ENCODE measurements around the gene RBM25.

RBM25 gene

DNA sequence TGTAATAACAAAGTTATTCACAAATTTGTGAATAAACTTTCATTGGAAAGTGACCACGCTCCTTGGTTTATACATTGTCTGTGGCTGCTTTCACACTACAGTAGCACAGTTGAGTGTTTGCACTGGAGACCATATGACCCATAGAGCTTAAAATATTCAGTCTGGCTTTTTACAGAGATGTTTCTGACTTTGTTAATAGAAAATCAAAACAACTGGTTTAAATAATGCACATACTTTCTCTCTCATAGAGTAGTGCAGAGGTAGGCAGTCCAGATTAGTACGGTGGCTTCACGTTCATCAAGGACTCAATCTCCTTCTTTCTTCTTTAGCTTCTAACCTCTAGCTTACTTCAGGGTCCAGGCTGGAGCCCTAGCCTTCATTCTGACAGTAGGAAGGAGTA, 114.2 kb downstream of the RBM25 start:
- Mint-ChIP-seq H3K4me1 (peaks cover 6% of the 10 kb centered on the region), H3K27me3 (no peaks in the 10 kb centered on the region), H3K4me3 (no peak overlapping the region), H3K9me3 (no peaks in the 10 kb centered on the region), H3K27ac (no peak overlapping the region)
- DNase-seq (no peak), ATAC-seq (no peak)

DNA sequence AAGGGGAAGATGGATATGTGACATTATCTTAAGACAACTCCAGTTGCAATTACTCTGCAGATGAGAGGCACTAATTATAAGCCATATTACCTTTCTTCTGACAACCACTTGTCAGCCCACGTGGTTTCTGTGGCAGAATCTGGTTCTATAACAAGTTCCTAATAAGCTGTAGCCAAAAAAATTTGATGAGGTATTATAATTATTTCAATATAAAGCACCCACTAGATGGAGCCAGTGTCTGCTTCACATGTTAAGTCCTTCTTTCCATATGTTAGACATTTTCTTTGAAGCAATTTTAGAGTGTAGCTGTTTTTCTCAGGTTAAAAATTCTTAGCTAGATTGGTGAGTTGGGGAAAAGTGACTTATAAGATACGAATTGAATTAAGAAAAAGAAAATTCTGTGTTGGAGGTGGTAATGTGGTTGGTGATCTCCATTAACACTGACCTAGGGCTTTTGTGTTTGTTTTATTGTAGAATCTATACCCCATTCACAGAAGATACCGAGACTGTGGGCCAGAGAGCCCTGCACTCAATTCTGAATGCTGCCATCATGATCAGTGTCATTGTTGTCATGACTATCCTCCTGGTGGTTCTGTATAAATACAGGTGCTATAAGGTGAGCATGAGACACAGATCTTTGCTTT, 114.9 kb downstream of the RBM25 start:
- Mint-ChIP-seq H3K9me3 (no peaks in the 10 kb centered on the region), H3K4me3 (no peak overlapping the region), H3K27me3 (no peaks in the 10 kb centered on the region), H3K4me1 (peaks cover 6% of the 10 kb centered on the region), H3K27ac (no peak overlapping the region)
- no peak for DNase-seq
- ATAC-seq = no peak
